ENCODE results near the gene TAB3.

Gene TAB3, protein sequence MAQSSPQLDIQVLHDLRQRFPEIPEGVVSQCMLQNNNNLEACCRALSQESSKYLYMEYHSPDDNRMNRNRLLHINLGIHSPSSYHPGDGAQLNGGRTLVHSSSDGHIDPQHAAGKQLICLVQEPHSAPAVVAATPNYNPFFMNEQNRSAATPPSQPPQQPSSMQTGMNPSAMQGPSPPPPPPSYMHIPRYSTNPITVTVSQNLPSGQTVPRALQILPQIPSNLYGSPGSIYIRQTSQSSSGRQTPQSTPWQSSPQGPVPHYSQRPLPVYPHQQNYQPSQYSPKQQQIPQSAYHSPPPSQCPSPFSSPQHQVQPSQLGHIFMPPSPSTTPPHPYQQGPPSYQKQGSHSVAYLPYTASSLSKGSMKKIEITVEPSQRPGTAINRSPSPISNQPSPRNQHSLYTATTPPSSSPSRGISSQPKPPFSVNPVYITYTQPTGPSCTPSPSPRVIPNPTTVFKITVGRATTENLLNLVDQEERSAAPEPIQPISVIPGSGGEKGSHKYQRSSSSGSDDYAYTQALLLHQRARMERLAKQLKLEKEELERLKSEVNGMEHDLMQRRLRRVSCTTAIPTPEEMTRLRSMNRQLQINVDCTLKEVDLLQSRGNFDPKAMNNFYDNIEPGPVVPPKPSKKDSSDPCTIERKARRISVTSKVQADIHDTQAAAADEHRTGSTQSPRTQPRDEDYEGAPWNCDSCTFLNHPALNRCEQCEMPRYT

GRCh38 chrX:30889147-30890140, at the start of gene TAB3:
TSS of gene TAB3 (minus strand) at chrX:30889254. CDS start at chrX:30859588, 29,666 bp downstream.
- peak; percentile 92 for DNase-seq

DNA sequence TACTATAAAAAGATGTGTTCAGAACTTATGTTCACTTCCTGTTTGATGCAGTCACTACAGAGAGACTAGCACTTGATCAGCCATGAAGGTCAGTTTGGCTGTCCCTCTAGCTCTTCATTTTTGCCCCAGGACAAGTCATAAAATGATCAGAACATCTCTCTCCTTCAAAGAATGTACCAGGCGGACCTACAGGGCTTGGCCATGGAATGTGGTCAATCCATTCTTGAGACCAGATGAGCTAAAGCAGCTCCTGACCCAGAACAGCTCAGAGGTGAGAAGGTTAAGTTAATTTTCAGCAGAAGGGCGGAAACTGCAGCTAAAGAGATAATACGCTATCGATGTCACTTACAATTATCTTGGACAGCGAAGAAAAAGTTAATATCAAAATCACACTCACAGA, 49.2 kb upstream of the TAB3 start:
- DNase-seq, result no peak

- DNase-seq, result no peak
These were observed 46.9 kb upstream of the TAB3 start for GRCh38 chrX:30935985-30936384.

DNA sequence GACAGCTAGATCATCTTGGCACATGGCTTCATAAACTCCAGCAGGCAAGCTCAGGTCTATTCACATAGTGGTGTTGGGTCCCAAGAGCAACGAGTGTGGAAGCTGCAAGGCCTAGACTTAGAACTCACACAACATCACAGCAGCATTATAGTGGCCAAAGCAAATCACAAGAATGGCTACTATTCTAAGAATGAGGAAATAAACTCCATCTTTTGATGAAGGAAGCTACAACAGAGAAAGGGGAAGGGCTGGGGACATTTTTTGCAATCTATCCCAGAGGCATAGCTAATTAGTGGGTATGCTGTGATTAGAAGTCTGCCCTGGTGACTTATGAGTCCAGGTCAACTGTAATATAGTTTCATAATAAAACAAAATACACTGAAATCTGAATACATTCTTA, 42.9 kb upstream of the TAB3 start:
- no peak for DNase-seq

DNA sequence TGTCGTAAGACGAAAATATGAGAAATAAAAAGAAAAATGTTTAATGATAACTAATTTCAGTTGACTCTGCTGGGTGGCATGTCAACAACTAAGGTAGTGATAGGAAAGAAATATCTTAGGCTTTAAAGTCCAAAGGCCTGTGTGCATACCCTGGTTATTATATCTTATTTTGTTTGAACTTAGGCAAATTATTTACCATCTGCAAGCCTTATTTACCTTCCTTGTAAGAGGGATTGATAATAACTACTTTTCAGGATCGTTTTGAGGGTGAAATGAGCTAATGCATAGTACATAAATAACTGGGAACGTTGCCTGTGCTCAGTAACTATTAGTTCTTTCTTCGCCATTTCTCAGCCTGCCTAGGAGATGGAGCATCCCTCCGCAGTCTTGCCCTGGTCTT, 41.6 kb upstream of the TAB3 start:
- no peak for DNase-seq

DNA sequence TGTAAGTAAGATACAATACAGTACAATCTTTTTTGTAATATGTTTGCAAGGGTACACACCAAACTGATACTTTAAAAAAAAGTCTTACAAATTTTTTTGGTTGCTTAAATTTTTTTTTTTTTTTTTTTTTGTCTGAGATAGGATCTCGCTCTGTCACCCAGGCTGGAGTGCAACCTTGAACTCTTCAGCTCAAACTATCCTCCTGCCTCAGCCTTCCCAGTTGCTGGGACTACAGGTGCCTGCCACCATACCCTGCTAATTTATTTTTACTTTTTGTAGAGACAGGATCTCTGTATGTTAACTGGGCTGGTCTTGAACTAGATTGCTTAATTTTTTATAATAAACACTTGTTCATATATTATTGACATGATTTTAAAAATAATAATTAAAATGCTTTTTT, 41.1 kb upstream of the TAB3 start:
- DNase-seq, result no peak

GRCh38 chrX:30920271-30920670, 31.2 kb upstream of the TAB3 start:
- no peak for DNase-seq

- no peak for DNase-seq
These were observed 29.4 kb upstream of the TAB3 start for GRCh38 chrX:30918480-30918879.

- no peak for DNase-seq
These were observed 24.4 kb upstream of the TAB3 start for GRCh38 chrX:30913492-30913891.

DNA sequence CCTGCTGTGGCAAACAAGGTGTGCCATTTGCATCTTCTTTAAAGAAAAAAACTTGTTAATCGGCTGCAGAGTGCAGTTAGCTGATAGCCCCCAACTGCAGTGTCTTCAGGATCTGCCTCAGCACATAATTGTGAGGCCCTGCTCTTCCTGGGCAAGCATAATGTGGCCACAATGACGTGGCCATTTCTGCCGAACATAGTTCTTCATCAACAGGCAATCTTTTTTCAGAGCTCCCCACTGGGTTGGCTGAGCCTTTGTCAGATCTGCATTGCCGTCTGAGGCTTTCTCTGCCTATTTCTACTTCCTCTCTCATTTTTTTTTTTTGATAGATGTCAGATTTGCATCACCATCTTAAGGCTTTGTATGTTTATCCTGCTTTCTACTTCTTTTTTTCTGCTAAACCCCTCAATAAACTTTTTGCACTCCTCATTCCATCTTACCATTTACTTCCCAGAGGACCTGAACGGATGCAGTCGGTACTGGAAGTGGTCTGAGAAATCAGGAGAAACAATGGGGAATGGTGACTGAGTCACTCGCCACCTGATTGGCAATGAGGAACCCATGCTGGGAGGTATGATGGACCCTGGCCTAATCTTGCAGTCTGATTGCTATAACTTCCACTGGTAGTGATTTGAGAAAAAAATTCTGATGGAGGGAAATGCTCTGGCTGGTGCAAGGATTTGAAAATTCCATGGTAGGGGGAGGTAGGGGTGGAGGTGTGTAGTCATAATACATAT, 21.2 kb upstream of the TAB3 start:
- DNase-seq, result peak; percentile 14

DNA sequence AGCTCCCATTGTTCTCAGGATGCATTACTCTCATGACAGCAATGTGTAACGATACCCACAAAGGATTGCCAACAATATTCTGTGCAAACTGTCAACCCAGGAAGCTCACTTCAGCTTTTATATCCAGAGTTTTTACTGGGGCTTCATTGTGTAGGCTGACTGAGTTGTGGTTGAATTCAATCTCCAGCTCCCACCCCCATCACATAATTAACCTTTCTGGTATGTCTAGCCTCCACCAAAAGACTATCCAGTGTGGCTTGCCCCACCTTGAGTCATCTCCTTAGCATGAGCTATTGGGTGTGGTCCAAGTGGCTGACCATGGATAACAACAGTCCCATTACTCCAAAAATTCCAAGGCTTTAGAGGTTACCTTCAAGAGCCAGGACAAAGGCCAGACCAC, 17.7 kb upstream of the TAB3 start:
- no peak for DNase-seq

DNA sequence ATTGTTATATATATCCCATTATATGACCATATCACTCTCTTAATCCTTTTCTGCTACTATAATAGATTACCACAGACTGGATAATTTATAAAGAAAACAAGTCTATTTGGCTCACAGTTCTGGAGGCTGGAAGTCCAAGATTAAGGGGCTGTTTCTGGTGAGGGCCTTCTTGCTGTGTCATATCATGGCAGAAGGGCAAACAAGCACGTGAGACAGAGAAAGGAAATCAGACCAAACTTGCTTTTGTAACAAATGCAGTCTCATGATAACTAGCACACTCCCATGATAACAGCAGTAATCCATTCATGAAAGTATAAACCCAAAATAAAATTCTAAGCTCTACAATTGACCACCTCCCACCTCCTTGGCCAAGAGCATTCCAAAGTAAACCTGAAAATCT, 16.3 kb upstream of the TAB3 start:
- no peak for DNase-seq

DNA sequence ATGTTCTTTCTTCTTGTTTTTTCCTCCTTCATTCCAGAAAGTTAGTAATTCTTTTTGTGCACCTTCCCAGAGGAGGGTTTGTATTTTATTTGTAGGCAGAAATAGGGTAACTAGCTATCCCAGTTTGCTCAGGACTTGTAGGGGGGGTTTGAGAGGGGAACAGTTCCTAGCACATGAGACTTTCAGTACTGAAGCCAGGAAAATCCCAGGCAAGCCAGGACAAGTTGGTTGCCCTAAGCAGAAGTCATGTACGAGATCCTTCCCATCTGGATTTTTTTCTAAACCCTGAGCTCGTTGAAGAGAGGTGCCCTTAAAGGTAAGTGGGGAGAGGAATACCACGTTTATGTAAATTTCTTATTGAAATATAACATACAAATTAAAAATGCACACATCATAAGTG, 15.6 kb upstream of the TAB3 start:
- DNase-seq, result no peak

DNA sequence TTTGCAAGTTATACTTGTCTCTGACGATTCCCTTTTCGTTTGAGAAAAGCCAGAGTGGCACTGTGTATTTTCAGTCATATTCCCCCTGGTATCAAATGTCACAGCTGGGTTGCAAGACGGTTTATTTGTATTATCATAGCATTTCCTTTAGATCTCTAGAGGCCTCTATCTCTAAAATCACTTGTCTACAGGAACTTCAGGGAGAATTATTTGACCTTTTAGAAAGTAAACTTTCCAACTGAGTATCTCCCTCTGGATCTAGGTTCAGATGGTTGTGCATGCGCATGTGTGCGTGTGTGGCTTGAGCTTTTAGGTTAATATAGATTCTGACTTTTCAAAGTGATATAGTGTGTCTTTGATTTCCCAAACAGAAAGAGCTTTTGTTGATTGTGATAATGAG, 15.1 kb upstream of the TAB3 start:
- DNase-seq, result no peak

GRCh38 chrX:30900227-30900626, 11.2 kb upstream of the TAB3 start:
- peak; percentile 4 for DNase-seq

DNA sequence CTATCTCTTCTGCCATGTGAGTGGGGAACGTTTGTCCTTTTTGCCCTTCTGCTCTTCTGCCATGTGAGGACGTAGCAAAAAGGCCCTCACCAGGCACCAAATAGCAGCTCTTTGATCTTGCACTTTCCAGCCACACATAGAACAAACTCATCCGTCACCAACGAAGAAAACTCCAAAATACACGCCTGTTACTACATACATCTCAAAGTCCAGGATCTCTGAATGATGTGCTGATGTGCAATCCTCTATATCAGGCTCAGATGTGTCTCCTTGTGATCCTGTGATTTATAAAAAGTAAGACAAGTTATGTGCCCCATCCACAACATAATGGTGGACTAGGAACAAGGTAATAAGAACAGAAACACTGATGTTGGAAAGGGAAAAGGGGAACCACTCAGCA, 9.8 kb upstream of the TAB3 start:
- DNase-seq, result no peak

DNA sequence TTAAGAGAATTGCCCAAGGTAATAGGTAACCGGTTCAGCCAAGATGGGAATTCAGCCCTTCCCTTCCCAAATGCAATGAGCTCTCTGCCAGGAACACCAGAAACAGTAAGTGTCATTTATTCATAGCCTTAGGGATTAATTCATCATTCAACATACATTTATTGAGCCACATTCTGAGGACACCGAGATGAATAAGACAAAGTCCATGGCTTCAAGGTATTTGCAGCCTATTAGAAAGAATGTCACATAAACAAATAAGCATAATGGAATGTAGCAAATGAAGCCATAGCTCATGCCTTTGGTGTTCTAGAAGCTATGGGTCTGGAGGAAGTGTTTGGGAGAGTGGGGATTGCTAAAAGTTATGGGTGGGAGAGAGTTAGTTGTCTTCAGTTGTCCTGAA, 6.3 kb upstream of the TAB3 start:
- no peak for DNase-seq

DNA sequence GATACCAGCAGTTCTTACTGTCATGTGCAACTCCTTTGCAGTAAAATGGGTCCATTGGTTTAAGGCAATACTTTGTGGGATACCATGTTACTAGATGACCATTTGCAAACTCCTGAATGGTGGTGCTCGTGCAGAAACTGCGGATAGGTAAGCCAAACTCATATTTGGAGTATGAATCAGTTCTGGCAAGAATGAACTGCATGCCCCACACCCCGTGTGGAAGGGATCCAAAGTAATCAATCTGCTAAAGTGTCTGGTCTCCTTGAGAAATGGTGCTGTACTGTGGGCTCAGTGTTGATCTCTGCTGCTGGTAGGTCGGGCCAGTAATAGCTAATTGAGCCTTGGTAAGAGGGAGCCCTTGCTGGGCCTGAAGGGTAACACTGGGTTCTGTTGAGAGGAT, 4.2 kb upstream of the TAB3 start:
- no peak for DNase-seq

GRCh38 chrX:30892591-30892990, 3.5 kb upstream of the TAB3 start:
- DNase-seq, result no peak

DNA sequence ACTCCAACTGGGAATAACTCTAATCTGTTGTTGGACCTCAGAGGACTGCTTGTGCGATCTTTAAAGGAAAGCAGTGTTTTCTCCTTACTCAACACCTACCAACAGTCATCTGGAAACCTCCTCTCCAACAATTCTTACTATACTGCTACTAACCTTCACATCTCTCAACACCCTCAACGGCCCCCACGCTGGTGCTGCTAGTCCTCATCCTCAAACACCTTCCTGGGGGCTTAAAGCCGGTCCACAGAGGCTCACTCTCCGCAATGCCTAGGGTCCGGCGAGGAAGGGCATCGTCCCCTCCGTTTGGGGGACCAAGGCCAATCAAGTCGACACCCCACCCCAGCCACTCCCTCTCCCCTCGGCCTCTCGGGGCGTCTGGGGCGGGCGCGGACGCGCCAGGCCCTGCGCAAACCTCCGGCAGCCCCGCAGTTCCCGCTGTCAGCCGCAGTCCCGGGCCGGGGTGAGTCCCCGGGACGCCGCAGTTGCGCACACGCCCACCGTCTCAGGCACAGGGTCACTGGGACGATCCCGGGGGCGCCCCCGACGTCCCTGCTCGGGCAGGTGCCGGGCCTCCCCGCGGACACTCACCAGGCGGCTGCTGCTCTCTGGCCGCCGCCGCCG, 418 bp downstream of the TAB3 start:
- peak; percentile 35 for DNase-seq

- DNase-seq, result peak; percentile 77
These were observed 1.3 kb downstream of the TAB3 start for GRCh38 chrX:30887721-30888120.

DNA sequence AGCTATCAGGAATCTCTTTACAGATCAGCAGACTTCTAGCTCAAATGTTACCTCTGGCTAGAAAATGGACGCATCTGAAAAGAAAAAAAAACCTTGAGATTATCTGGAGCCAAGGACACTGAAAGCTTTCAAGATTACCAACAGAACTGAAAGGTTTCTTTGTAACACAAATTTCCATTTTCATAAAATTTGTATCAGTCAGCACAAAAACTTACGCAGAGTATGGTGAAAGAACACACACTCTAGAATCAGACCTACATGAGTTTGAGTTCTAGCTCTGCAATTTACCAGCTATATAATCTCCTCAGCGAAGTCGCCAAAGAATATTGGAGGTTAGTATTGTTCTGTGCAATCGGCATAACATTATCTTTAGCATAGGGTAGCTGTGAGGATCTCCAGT, 1.8 kb downstream of the TAB3 start:
- no peak for DNase-seq
